T-helper 1 cell (primary cell): ENCODE data around the gene NFIC.
"Not testable (repeated sequence)": the region's sequence is repeated elsewhere in the genome, so short reads cannot be mapped to it uniquely, and the experiment has no call there.

Source experiments
- DNase-seq, 5 donors: peaks; one replicate each; pipeline ENCODE4 v3.0.0-alpha.2; 2012 to 2020

The NFIC gene

GRCh38 chr19:3374369-3375112, 8.2 kb downstream of the NFIC start:
- no peak for DNase-seq

DNA sequence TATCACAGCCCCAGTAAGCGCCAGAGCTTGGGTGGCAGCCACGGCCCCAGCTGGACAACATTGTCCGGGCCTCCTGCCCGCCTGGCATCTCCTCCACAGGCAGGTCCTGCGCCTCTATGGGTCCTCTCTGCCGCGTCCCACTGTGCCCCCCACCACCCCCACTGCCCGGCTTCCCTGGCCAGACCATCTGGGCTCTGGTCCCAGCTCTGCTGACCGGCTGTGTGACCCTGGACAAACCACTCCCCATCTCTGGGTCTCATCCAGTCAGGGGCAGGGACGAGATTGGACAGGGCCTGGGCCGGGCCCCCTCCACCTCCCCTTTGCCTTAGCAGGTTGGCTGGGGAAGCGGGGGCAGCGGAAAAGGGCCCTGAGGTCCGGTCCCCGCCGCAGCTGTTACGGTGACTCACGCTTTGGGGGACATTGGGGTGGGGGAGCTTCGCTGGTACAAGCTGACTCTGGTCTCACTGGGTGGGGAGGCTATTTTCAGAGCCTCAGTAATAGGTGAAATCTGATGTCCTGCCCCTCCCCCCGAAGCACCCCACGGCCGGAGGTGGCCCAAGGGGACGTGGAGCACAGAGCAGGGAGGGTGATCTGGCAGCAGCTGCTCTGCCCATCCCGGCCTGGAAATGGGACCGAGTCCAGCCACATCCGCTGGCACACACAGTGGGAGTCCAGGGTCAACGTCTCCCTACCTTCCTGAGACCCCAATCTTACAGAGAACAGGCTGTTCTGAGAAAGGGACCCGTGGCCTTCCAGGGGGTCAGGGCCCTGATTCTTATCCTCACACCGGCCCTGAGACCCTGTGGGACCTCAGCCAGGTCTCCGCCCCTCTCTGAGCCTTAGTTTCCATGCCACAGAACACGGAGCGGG, 9.1 kb downstream of the NFIC start:
- DNase-seq, result no peak

- DNase-seq, result not testable (repeated sequence)
Measured at GRCh38 chr19:3376091-3376455, 9.7 kb downstream of the NFIC start.

GRCh38 chr19:3378352-3379150, 12.2 kb downstream of the NFIC start:
- DNase-seq, result no peak

DNA sequence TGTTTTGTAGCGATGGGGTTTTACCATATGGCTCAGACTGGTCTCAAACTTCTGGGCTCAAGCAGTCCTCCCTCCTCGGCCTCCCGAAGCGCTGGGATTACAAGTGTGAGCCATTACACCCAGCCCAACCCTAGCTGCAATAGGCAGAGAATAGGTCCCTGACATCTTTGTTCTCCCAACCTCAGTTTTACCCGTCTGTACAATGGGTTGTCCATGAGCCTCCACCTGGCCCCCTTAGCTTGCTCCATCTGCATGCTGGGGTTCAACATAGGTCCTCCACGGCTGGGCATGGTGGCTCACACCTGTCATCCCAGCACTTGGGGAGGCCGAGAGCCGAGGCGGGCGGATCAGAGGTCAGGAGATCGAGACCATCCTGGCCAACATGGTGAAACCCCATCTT, 14.4 kb downstream of the NFIC start:
- DNase-seq, result no peak

- no peak for DNase-seq
Measured at GRCh38 chr19:3381701-3382372, 15.5 kb downstream of the NFIC start.

GRCh38 chr19:3382460-3383100, 16.2 kb downstream of the NFIC start:
- DNase-seq, result no peak

DNA sequence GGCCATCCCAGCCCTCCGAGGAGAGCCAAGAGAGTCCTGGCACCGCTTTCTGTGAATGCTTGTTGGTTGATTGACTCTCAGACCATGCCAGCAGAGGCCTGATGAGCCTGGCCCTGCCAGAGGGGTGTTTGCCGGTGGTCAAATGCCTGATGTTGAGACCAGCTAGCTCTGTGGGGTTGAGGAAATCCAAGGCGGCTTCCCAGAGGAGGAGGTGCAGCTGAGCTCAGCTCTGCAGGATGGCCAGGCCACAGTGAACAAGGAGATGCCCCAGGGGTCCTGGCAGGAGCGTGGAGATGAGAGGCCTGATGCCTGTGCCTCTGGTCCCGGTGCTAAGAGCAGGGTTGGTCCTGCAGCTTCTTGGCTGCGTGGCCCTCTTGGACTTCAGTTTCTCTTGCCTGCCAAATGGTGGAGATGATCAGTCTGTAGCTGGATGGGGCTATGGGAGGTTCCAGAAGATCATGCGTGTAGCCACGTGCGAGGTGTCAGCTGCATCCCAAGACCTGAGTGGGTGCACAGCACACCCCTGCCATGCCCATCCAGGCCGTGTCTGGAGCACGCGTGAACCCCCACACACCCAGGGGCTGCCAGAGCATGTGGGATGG, 16.8 kb downstream of the NFIC start:
- DNase-seq, result no peak

DNA sequence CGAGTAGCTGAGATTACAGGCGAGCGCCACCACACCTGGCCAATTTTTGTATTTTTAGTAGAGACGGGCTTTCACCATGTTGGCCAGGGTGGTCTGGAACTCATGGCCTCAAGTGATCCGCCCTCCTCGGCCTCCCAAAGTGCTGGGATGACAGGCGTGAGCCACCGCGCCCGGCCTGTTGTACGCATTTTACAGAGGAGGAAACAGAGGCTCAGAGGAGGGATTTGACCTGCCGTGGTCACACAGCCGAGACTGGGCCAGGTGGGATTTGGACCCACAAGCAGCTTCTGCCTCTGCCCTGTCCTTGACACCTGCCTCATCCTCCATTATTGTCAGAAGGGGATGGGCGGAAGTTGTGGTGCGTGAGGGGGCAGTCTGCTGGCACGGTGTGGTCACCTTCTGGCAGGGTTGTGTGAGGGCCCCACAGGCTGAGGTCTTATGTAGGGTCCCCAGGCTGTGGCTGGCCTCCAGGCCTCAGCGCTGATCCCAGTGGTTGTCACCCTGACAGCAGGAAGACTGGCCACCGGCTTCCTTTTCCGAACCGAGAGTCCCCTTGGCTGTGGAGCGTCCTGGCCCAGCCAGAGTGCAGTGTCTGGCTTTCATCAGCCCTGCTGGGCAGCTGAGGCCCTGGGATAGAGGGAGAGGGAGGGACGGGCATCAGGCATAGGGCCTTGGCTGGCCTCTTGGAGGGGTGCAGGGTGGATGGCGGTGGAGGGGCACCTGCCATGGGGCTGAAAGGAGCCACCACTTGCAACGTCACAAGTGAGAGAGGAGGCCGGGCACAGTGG, 20.3 kb downstream of the NFIC start:
- DNase-seq, result no peak

- DNase-seq, result no peak
Measured at GRCh38 chr19:3387645-3388589, 21.5 kb downstream of the NFIC start.

GRCh38 chr19:3389446-3389778, 23.0 kb downstream of the NFIC start:
- DNase-seq, result no peak

DNA sequence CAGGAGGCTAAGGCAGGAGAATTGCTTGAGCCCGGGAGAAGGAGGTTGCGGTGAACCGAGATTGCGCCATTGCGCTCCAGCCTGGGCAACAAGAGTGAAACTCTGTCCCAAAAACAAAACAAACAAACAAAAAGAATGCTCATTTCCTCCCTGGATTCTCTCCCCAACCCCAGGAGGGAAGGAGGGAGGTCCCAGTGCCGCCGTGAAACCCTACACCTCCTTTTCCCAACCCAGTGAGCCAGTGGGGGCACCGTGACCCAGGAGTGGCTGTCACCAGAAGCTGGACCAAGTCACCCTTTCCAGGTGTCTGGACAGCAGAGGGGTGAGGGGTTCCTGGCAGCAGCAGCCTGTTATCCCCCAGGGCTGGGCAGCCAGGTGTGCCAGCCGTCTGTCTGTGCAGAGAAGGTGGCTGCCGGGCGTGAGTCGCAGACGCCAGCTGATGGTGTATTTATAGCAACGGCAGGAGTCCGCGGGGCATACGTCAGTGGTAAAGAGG, 23.5 kb downstream of the NFIC start:
- DNase-seq, result no peak

GRCh38 chr19:3391911-3392310, 25.5 kb downstream of the NFIC start:
- DNase-seq, result not testable (repeated sequence)

GRCh38 chr19:3392480-3392879, 26.1 kb downstream of the NFIC start:
- DNase-seq, result no peak

GRCh38 chr19:3396881-3397265, 30.5 kb downstream of the NFIC start:
- DNase-seq, result no peak

DNA sequence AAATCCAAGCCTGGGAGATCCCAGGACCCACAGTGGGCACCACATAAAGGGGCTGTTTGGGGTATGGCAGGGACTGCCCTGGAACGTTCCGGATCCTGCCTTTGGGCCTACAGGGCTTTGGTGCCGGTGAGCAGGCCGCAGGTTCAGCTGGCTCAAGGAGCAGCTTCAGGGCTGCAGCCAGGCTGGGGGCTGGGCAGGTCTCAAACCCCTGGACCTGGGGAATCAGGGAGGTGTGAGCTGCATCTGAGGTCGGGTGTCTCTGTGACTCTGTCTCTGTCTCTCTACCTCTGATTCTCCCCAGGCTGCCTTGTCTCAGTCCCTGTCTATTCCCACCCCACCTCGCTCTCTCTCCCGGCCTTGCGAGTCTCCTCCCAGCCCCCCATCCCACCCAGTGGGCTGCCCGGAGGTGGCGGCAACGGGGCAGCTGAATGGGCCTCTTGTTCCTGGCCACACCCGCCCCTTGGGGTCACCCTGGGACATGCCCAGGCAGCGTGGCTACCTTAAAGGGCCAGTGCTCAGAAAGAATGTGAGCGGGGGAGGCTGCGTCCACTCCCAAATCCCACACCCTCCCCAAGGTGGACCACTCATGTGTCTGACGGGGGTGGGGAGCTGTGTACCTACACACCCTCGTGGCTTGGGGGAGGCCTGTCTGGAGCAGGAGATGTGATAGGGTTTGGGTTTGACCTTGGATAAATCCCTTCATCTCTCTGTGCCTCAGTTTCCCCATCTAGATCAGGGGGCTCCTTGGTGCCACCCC, 31.1 kb downstream of the NFIC start:
- no peak for DNase-seq

GRCh38 chr19:3398114-3398899, 31.9 kb downstream of the NFIC start:
- no peak for DNase-seq

DNA sequence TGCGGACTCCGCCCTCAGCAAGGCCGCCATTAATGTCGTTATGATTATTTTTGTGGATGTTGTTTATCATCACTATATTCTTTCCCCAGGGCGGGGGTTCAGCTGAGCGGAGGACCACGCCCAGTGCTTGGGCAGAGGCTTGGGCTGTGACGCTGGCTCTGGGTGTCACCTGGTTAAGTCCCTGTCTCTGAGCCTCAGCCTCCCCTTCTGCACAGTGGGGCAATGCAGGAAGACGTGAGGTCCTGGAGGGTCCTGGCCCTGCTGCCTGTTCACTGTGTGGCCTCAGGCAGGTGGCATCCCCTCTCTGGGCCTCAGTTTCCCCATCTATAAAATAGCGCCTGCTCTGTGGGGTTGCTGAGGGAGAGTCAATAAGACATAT, 32.5 kb downstream of the NFIC start:
- no peak for DNase-seq
